WTC11 (cell line): Measurements from ENCODE around the gene FOXD3. TPM values are rescaled to one million over a fixed set of nuclear protein-coding genes. Genes with fewer than 3 reads are reported as not detected.

Source experiments
- ATAC-seq: fragments of 200-7000 bp; cut with Tn5 transposase; 2 replicates; pipeline ENCODE4 v1.10.0; 2021; ENCODE audit warnings: mild to moderate bottlenecking, moderate library complexity
- CTCF ChIA-PET: fragments of 300-600 bp; sonication (Branson Sonifier 250); formaldehyde crosslinking; loops from one replicate; lab custom pipeline; 2021; ENCODE audit warnings: antibody characterized with exemption; lab: Charles Lee
- POLR2A ChIA-PET: fragments of 350-600 bp; sonication (Branson Sonifier 250); formaldehyde crosslinking; loops from one replicate; lab custom pipeline; 2021; ENCODE audit warnings: antibody characterized with exemption; lab: Charles Lee
- DNase-seq: peaks from one replicate; pipeline ENCODE4 v3.0.0; 2021; ENCODE audit warnings: low spot score
- H3K27ac Mint-ChIP-seq: 2 replicates; pipeline ENCODE4 v1.8.0; 2021; ENCODE audit warnings: mixed read lengths
- H3K27me3 Mint-ChIP-seq: 2 replicates; pipeline ENCODE4 v1.8.0; 2021; ENCODE audit warnings: low read depth, mild to moderate bottlenecking, moderate library complexity, mixed read lengths
- H3K36me3 Mint-ChIP-seq: 2 replicates; pipeline ENCODE4 v1.8.0; 2021; ENCODE audit warnings: mixed read lengths
- H3K4me1 Mint-ChIP-seq: 2 replicates; pipeline ENCODE4 v1.8.0; 2022; ENCODE audit warnings: mixed read lengths
- H3K4me3 Mint-ChIP-seq: 2 replicates; pipeline ENCODE4 v1.8.0; 2021; ENCODE audit warnings: mild to moderate bottlenecking, moderate library complexity, mixed read lengths
- H3K9me3 Mint-ChIP-seq: 2 replicates; pipeline ENCODE4 v1.8.0; 2021; ENCODE audit warnings: mixed read lengths
- ATF1 ChIP-seq: sonication (generic); formaldehyde crosslinking; IDR thresholded peaks from 2 replicates; pipeline ENCODE4 v1.8.1; 2023; ENCODE audit warnings: mild to moderate bottlenecking, moderate library complexity, missing genetic modification reagents
- ATF6 ChIP-seq: sonication (generic); formaldehyde crosslinking; IDR thresholded peaks from 2 replicates; pipeline ENCODE4 v1.8.1; 2023; ENCODE audit warnings: mild to moderate bottlenecking, missing genetic modification reagents
- ELF4 ChIP-seq: sonication (generic); formaldehyde crosslinking; IDR thresholded peaks from 2 replicates; pipeline ENCODE4 v1.8.1; 2022; ENCODE audit warnings: low read depth, mild to moderate bottlenecking, moderate library complexity, missing genetic modification reagents
- ESRRA ChIP-seq: sonication (generic); formaldehyde crosslinking; IDR thresholded peaks from 2 replicates; pipeline ENCODE4 v1.8.1; 2022; ENCODE audit warnings: mild to moderate bottlenecking, missing genetic modification reagents, borderline replicate concordance
- FOXK1 ChIP-seq: sonication (generic); formaldehyde crosslinking; IDR thresholded peaks from 2 replicates; pipeline ENCODE4 v1.8.0; 2022; ENCODE audit warnings: mild to moderate bottlenecking, moderate library complexity, missing genetic modification reagents
- GABPB1 ChIP-seq: sonication (generic); formaldehyde crosslinking; IDR thresholded peaks from 2 replicates; pipeline ENCODE4 v1.8.1; 2023; ENCODE audit warnings: mild to moderate bottlenecking, missing genetic modification reagents
- JUN ChIP-seq: sonication (generic); formaldehyde crosslinking; IDR thresholded peaks from 2 replicates; pipeline ENCODE4 v1.8.0; 2023; ENCODE audit warnings: mild to moderate bottlenecking, missing genetic modification reagents
- NR1H2 ChIP-seq: sonication (generic); formaldehyde crosslinking; IDR thresholded peaks from 2 replicates; pipeline ENCODE4 v1.9.0; 2021; ENCODE audit warnings: mild to moderate bottlenecking, moderate library complexity, missing genetic modification reagents
- NR3C1 ChIP-seq: sonication (generic); formaldehyde crosslinking; conservative IDR thresholded peaks from 2 replicates; pipeline ENCODE4 v1.8.1; 2023; ENCODE audit warnings: low read depth, mild to moderate bottlenecking, missing genetic modification reagents
- PREB ChIP-seq: sonication (generic); formaldehyde crosslinking; IDR thresholded peaks from 2 replicates; pipeline ENCODE4 v1.8.1; 2022; ENCODE audit warnings: mild to moderate bottlenecking, missing genetic modification reagents, moderate library complexity, borderline replicate concordance
- SMAD3 ChIP-seq: sonication (generic); formaldehyde crosslinking; IDR thresholded peaks from 2 replicates; pipeline ENCODE4 v1.8.0; 2022; ENCODE audit warnings: missing genetic modification reagents, mild to moderate bottlenecking, borderline replicate concordance
- SP1 ChIP-seq: sonication (generic); formaldehyde crosslinking; conservative IDR thresholded peaks from 2 replicates; pipeline ENCODE4 v1.8.1; 2022; ENCODE audit warnings: missing genetic modification reagents
- ZBTB21 ChIP-seq: sonication (generic); formaldehyde crosslinking; IDR thresholded peaks from 2 replicates; pipeline ENCODE4 v1.8.1; 2023; ENCODE audit warnings: mild to moderate bottlenecking, missing genetic modification reagents, borderline replicate concordance
- ZNF121 ChIP-seq: sonication (generic); formaldehyde crosslinking; IDR thresholded peaks from 2 replicates; pipeline ENCODE4 v1.8.0; 2023; ENCODE audit warnings: missing genetic modification reagents
- ZNF138 ChIP-seq: sonication (generic); formaldehyde crosslinking; conservative IDR thresholded peaks from 2 replicates; pipeline ENCODE4 v1.8.1; 2022; ENCODE audit warnings: mild to moderate bottlenecking, moderate library complexity, missing genetic modification reagents
- ZNF219 ChIP-seq: sonication (generic); formaldehyde crosslinking; IDR thresholded peaks from 2 replicates; pipeline ENCODE4 v1.8.0; 2023; ENCODE audit warnings: missing genetic modification reagents, mild to moderate bottlenecking, borderline replicate concordance
- total RNA-seq: library from RNA; stranded (reverse); gene quantifications from 3 replicates; pipeline ENCODE4 v1.2.3, GENCODE V29; 2021
- TF ChIP-seq, protein P1 (sequence below): sonication (generic); formaldehyde crosslinking; IDR thresholded peaks from 2 replicates; pipeline ENCODE4 v1.8.1; 2023; ENCODE audit warnings: mild to moderate bottlenecking, moderate library complexity, missing genetic modification reagents
- TF ChIP-seq, protein P2 (sequence below): sonication (generic); formaldehyde crosslinking; IDR thresholded peaks from 2 replicates; pipeline ENCODE4 v1.8.1; 2022; ENCODE audit warnings: low read depth, missing genetic modification reagents, borderline replicate concordance
- TF ChIP-seq, protein P3 (sequence below): sonication (generic); formaldehyde crosslinking; IDR thresholded peaks from 2 replicates; pipeline ENCODE4 v1.8.0; 2022; ENCODE audit warnings: mild to moderate bottlenecking, missing genetic modification reagents

Gene FOXD3
- total RNA-seq, 1 experiment from 2014 or later, result 27.5 TPM

DNA sequence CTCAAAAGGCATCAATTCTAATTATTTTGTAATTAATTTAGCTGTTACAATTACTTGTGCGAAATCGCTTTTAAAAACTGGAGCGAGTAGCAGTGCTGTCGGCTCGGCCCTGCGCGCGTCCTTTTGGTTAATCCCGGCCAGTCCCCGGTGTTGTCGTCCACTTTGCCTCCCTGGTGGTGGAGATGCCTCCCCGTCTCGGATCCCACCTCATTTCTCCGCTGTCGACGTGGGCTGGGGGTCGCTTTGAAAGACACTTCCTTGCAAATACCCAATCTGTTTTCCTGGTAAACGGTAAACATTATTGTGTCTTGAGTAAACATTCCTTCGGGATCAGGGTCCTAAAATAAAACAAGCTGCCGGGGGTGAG, 3.7 kb downstream of the FOXD3 start:
- POLR2A ChIA-PET, result interaction anchor here (1.7 kb wide), 1 partner anchor 9 kb away, joined by 5 read pairs; no protein-coding TSS in a partner anchor
- Mint-ChIP-seq H3K27ac (peak overlapping the region; percentile 84; the same call in 1 of the 2 replicates), H3K4me3 (peak overlapping the region; percentile 93), H3K36me3 (no peaks in the 10 kb centered on the region), H3K27me3 (peaks cover 65% of the 10 kb centered on the region), H3K9me3 (no peaks in the 10 kb centered on the region), H3K4me1 (peaks cover 56% of the 10 kb centered on the region)
- CTCF ChIA-PET, result interaction anchor here (0.6 to 3.8 kb wide), 11 partner anchors 9 to 547 kb away, joined by 3 to 22 read pairs (median 6); partner anchors contain the start of gene ALG6
- DNase-seq, result peak; percentile 57
- no peak for ATAC-seq
- TF ChIP-seq JUN (CRISPR knock-in tag) (no peak), FOXK1 (CRISPR knock-in tag) (0 out of 2 replicates have a peak, but pooled peaks have one; percentile 24)
- TF ChIP-seq, protein P1, sequence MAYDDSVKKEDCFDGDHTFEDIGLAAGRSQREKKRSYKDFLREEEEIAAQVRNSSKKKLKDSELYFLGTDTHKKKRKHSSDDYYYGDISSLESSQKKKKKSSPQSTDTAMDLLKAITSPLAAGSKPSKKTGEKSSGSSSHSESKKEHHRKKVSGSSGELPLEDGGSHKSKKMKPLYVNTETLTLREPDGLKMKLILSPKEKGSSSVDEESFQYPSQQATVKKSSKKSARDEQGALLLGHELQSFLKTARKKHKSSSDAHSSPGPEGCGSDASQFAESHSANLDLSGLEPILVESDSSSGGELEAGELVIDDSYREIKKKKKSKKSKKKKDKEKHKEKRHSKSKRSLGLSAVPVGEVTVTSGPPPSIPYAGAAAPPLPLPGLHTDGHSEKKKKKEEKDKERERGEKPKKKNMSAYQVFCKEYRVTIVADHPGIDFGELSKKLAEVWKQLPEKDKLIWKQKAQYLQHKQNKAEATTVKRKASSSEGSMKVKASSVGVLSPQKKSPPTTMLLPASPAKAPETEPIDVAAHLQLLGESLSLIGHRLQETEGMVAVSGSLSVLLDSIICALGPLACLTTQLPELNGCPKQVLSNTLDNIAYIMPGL, result 0 out of 2 replicates have a peak, but pooled peaks have one; percentile 21

DNA sequence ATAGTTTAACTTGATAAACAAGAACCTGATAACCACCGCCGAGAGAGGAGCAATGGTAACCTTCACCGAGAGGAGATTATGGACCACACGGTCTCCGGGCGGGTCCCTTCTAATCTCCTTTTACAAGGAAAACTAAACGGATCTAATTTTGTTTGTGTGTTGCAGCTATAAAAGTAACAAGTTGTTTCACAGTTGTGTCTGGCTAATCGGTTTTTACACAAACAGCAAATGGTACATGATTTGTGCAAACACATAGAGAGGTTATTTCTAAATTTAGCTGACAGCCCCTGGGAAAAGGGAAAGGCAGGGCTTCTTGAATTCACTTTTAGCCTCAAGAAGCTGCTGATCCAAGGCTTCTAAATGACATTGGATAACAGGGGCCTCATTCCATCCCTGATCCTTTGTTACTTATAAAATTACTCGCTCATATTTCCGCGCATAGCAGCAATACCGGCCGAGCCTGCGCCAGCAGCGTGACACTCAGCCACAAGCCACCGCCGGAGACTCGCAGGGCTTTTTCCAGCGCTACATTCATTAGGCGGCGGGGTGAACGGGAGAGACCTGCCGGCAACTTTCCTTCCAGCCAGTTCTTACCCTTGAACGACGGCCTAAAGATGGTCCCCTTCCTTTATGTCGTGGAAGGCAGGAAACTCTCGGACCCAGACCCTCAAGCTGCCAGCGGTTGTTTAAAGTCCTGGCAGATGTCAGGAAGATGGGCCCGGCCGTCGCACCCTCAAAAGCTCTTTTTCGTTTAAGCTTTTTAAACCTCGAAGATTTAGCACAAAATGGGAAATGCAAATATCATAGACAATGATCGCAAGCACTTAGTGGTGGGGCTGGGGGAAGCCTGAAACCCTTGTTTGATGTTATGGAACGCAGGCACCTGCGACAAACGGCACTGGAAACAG, 4.4 kb downstream of the FOXD3 start:
- ATAC-seq (no peak), DNase-seq (peak; percentile 52)
- H3K36me3 Mint-ChIP-seq, result no peaks in the 10 kb centered on the region
- H3K27ac Mint-ChIP-seq, result peak overlapping the region; percentile 84
- ChIA-PET POLR2A (interaction anchor here (1.7 to 2.6 kb wide), 2 partner anchors 7 to 10 kb away, joined by 5 to 8 read pairs; no protein-coding TSS in a partner anchor), CTCF (interaction anchor here (0.5 to 3.8 kb wide), 21 partner anchors 9 to 364 kb away, joined by 3 to 22 read pairs (median 4); partner anchors contain the start of gene ALG6)
- peaks cover 57% of the 10 kb centered on the region for H3K4me1 Mint-ChIP-seq
- H3K27me3 Mint-ChIP-seq, result peaks cover 70% of the 10 kb centered on the region
- no peaks in the 10 kb centered on the region for H3K9me3 Mint-ChIP-seq
- TF ChIP-seq ATF1, result no peak
- TF ChIP-seq ZNF219 (CRISPR knock-in tag), result no peak
- 0 out of 2 replicates have a peak, but pooled peaks have one; percentile 23 for TF ChIP-seq JUN (CRISPR knock-in tag)
- TF ChIP-seq ESRRA (CRISPR knock-in tag), result no peak
- TF ChIP-seq ELF4, result no peak
- no peak for TF ChIP-seq ATF6
- H3K4me3 Mint-ChIP-seq, result peak overlapping the region; percentile 93

GRCh38 chr1:63327417-63328054, 5.2 kb downstream of the FOXD3 start:
- H3K4me1 Mint-ChIP-seq, result peaks cover 65% of the 10 kb centered on the region
- DNase-seq, result peak; percentile 96
- ATAC-seq, result peak; percentile 59
- peaks cover 78% of the 10 kb centered on the region for H3K27me3 Mint-ChIP-seq
- no peaks in the 10 kb centered on the region for H3K9me3 Mint-ChIP-seq
- H3K27ac Mint-ChIP-seq, result peak overlapping the region; percentile 50; the same call in 1 of the 2 replicates
- ChIA-PET CTCF (interaction anchor here (0.5 to 4.5 kb wide), 26 partner anchors 9 to 421 kb away, joined by 3 to 25 read pairs (median 4); partner anchors contain the start of gene ALG6), POLR2A (interaction anchor here (1.1 to 2.6 kb wide), 3 partner anchors 8 to 196 kb away, joined by 4 to 8 read pairs (median 5); partner anchors contain the start of gene EFCAB7)
- H3K4me3 Mint-ChIP-seq, result peak overlapping the region; percentile 93
- H3K36me3 Mint-ChIP-seq, result no peaks in the 10 kb centered on the region
- TF ChIP-seq PREB (CRISPR knock-in tag) (no peak), GABPB1 (CRISPR knock-in tag) (no peak), ZNF121 (CRISPR knock-in tag) (peak; percentile 78; the same call in 1 of the 2 replicates), JUN (CRISPR knock-in tag) (no peak), NR3C1 (CRISPR knock-in tag) (0 out of 2 replicates have a peak, but pooled peaks have one; percentile 51), NR1H2 (CRISPR knock-in tag) (no peak), ZBTB21 (CRISPR knock-in tag) (peak; percentile 54; the same call in 1 of the 2 replicates), ZNF138 (CRISPR knock-in tag) (0 out of 2 replicates have a peak, but pooled peaks have one; percentile 62), SMAD3 (CRISPR knock-in tag) (no peak), SP1 (peak; percentile 60; the same call in 1 of the 2 replicates)
- TF ChIP-seq, protein P2, sequence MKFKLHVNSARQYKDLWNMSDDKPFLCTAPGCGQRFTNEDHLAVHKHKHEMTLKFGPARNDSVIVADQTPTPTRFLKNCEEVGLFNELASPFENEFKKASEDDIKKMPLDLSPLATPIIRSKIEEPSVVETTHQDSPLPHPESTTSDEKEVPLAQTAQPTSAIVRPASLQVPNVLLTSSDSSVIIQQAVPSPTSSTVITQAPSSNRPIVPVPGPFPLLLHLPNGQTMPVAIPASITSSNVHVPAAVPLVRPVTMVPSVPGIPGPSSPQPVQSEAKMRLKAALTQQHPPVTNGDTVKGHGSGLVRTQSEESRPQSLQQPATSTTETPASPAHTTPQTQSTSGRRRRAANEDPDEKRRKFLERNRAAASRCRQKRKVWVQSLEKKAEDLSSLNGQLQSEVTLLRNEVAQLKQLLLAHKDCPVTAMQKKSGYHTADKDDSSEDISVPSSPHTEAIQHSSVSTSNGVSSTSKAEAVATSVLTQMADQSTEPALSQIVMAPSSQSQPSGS (CRISPR knock-in tag), result no peak
- TF ChIP-seq, protein P3, sequence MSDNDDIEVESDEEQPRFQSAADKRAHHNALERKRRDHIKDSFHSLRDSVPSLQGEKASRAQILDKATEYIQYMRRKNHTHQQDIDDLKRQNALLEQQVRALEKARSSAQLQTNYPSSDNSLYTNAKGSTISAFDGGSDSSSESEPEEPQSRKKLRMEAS (CRISPR knock-in tag), result peak; percentile 81
